Upper lobe of left lung (tissue), 4 donors: ENCODE measurements around the gene CBL.
"Not testable (repeated sequence)": the region's sequence is repeated elsewhere in the genome, so short reads cannot be mapped to it uniquely, and the experiment has no call there.

Source experiments
- CTCF ChIP-seq, 6 experiments: fragments of 450-650 bp in 4 of 6; fragments of 200-600 bp in 2 of 6; sonication (generic) in 2 of 6; IDR thresholded peaks; one replicate each; pipeline ENCODE4 v1.5.1; 2016 to 2019; ENCODE audit warnings: antibody characterized with exemption in 6 of 6
- POLR2AphosphoS5 ChIP-seq, 2 donors: sonication (generic); formaldehyde crosslinking; IDR thresholded peaks; one replicate each; pipeline ENCODE4 v1.5.1; 2017; ENCODE audit warnings: antibody characterized with exemption in 2 of 2

GRCh38 chr11:119167077-119167458 lies 39.1 kb upstream of the CBL start:
- TF ChIP-seq CTCF, POLR2AphosphoS5 (IDR thresholded peaks at IDR 0.05): not testable (repeated sequence)
